Measurements from ENCODE around the gene DPEP1.

GRCh38 chr16:89638455-89638854, 25.0 kb downstream of the DPEP1 start:
- TF ChIP-seq EZH2 (IDR thresholded peaks at IDR 0.05; ENCODE audit: borderline replicate concordance, low read length) (no peak), CTCF (IDR thresholded peaks at IDR 0.05; ENCODE audit: low read length) (no peak)
